Left ventricle myocardium superior (tissue), 1 donor: Measurements from ENCODE around the gene C19orf44. TPM values are rescaled to one million over a fixed set of nuclear protein-coding genes. Genes with fewer than 3 reads are reported as not detected.
A peak's percentile ranks its signal among the peaks of the same experiment; 100 is the strongest.

ENCODE experiments used
- ATAC-seq: fragments of 200-7000 bp; cut with Tn5 transposase; one replicate; pipeline ENCODE4 v1.9.1; 2020; ENCODE audit warnings: mild to moderate bottlenecking, moderate library complexity
- DNase-seq: peaks from one replicate; pipeline ENCODE4 v3.0.0-alpha.2; 2020
- intact Hi-C: fragments of 100-400 bp; cut with micrococcal nuclease; formaldehyde crosslinking; loops from one replicate; pipeline ENCODE4 v1.11.0; 2022
- total RNA-seq: library from RNA; stranded (reverse); fragmentation: NEBNext Ultra II Directional; extraction: Animal tissue kit (Norgen Biotek cat#: 25700); gene quantifications from one replicate; pipeline ENCODE4 v1.2.1, GENCODE V29; 2021
- donor health status: DM: no; HTN: yes; CAD: no; lungs with severe emphysema.

The C19orf44 gene
- total RNA-seq, 1 donor from 2014 or later, result 4.3 TPM

- DNase-seq (no peak), ATAC-seq (no peak)
- intact Hi-C loops, result no loop called here
These were observed 63.6 kb downstream of the C19orf44 start for GRCh38 chr19:16559780-16560276.

GRCh38 chr19:16561382-16561781, 65.2 kb downstream of the C19orf44 start:
- ATAC-seq, result no peak
- intact Hi-C loops, result no loop called here
- DNase-seq, result no peak

GRCh38 chr19:16562608-16563025, 66.4 kb downstream of the C19orf44 start:
- DNase-seq (no peak), ATAC-seq (no peak)
- intact Hi-C loops, result no loop called here

- no peak for ATAC-seq
- intact Hi-C loops, result no loop called here
- no peak for DNase-seq
These were observed 68.6 kb downstream of the C19orf44 start for GRCh38 chr19:16564842-16565241.

GRCh38 chr19:16566161-16566560, 70.0 kb downstream of the C19orf44 start:
- ATAC-seq (peak; percentile 34), DNase-seq (no peak)
- intact Hi-C loops, result no loop called here

GRCh38 chr19:16566702-16567101, 70.5 kb downstream of the C19orf44 start:
- DNase-seq, result no peak
- no peak for ATAC-seq
- intact Hi-C loops, result no loop called here

- no peak for ATAC-seq
- intact Hi-C loops, result no loop called here
These were observed 73.6 kb downstream of the C19orf44 start for GRCh38 chr19:16569609-16570320.

More at GRCh38 chr19:16569609-16570320, 73.6 kb downstream of the C19orf44 start:
- no peak for DNase-seq

Other genes with a start within 250 kb of the C19orf44 start
- 72.1 TPM for gene KLF2, start 171.6 kb upstream of the C19orf44 start, total RNA-seq
- 81.2 TPM for gene EPS15L1, start 24.4 kb upstream of the C19orf44 start, total RNA-seq
- not detected for gene CALR3, start 227 bp upstream of the C19orf44 start, total RNA-seq
- gene CHERP, start 46.0 kb downstream of the C19orf44 start, total RNA-seq, result 19.1 TPM
- gene SLC35E1, start 76.0 kb downstream of the C19orf44 start, total RNA-seq, result 22.9 TPM
- gene MED26, start 131.8 kb downstream of the C19orf44 start, total RNA-seq, result 4.9 TPM
- gene SMIM7, start 163.8 kb downstream of the C19orf44 start, total RNA-seq, result 32.5 TPM
- gene TMEM38A, start 164.7 kb downstream of the C19orf44 start, total RNA-seq, result 50.5 TPM
- gene NWD1, start 223.5 kb downstream of the C19orf44 start, total RNA-seq, result not detected